Measurements from ENCODE around the gene PRDM12.

PRDM12 gene

DNA sequence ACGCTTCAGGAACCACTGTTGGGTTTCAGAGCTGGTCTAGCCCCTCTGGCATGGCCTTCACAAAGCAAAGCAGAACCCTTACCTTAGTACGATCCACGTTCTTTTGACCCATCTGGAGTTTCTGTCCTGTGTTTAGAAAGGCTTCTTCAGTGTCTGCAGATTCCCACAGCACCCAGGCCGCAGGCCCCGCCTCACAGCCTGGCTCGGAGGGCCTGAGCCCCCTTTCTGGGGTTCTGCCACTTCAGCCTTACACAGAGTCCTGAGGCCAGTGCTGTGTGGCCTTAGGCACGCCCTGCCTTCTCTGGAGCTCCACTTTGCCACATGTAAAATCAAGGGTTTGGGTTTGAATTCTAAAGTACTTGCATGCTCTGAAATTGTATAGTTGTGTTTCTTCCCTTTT, 31.6 kb upstream of the PRDM12 start:
- TF ChIP-seq, protein P1, sequence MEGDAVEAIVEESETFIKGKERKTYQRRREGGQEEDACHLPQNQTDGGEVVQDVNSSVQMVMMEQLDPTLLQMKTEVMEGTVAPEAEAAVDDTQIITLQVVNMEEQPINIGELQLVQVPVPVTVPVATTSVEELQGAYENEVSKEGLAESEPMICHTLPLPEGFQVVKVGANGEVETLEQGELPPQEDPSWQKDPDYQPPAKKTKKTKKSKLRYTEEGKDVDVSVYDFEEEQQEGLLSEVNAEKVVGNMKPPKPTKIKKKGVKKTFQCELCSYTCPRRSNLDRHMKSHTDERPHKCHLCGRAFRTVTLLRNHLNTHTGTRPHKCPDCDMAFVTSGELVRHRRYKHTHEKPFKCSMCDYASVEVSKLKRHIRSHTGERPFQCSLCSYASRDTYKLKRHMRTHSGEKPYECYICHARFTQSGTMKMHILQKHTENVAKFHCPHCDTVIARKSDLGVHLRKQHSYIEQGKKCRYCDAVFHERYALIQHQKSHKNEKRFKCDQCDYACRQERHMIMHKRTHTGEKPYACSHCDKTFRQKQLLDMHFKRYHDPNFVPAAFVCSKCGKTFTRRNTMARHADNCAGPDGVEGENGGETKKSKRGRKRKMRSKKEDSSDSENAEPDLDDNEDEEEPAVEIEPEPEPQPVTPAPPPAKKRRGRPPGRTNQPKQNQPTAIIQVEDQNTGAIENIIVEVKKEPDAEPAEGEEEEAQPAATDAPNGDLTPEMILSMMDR (IDR thresholded peaks at IDR 0.05), result no peak
- H3K4me3 ChIP-seq (ENCODE audit: low read depth, low read length), result no peak overlapping the region
- no peaks in the 10 kb centered on the region for H3K27me3 ChIP-seq (ENCODE audit: control insufficient read depth, insufficient read depth, low read length)
- H3K79me2 ChIP-seq, result no peaks in the 10 kb centered on the region
- no peaks in the 10 kb centered on the region for H3K36me3 ChIP-seq (ENCODE audit: control insufficient read depth, insufficient read depth, low read length)
- no peaks in the 10 kb centered on the region for H3K9me3 ChIP-seq (ENCODE audit: control insufficient read depth, low read length)
- no peak overlapping the region for H3K9ac ChIP-seq
- no peaks in the 10 kb centered on the region for H3K4me1 ChIP-seq
- no peak overlapping the region for H3K4me2 ChIP-seq (ENCODE audit: low read length)
- H3K27ac ChIP-seq, result no peak overlapping the region
- no peak overlapping the region for H2AFZ ChIP-seq

GRCh38 chr9:130633336-130634190, 30.8 kb upstream of the PRDM12 start:
- Histone ChIP-seq H3K9ac (no peak overlapping the region), H3K9me3 (ENCODE audit: control insufficient read depth, low read length) (no peaks in the 10 kb centered on the region), H2AFZ (no peak overlapping the region), H3K27me3 (ENCODE audit: control insufficient read depth, insufficient read depth, low read length) (no peaks in the 10 kb centered on the region), H3K36me3 (ENCODE audit: control insufficient read depth, insufficient read depth, low read length) (no peaks in the 10 kb centered on the region), H3K4me1 (no peaks in the 10 kb centered on the region), H3K79me2 (no peaks in the 10 kb centered on the region), H3K4me3 (ENCODE audit: low read depth, low read length) (no peak overlapping the region), H3K27ac (no peak overlapping the region), H3K4me2 (ENCODE audit: low read length) (no peak overlapping the region)
- TF ChIP-seq, protein P1 (IDR thresholded peaks at IDR 0.05), result no peak

- Histone ChIP-seq H3K4me1 (no peaks in the 10 kb centered on the region), H3K4me3 (ENCODE audit: low read depth, low read length) (no peak overlapping the region), H3K27me3 (ENCODE audit: control insufficient read depth, insufficient read depth, low read length) (no peaks in the 10 kb centered on the region), H3K36me3 (ENCODE audit: control insufficient read depth, insufficient read depth, low read length) (no peaks in the 10 kb centered on the region), H3K9me3 (ENCODE audit: control insufficient read depth, low read length) (no peaks in the 10 kb centered on the region), H3K27ac (no peak overlapping the region), H3K9ac (no peak overlapping the region), H3K4me2 (ENCODE audit: low read length) (no peak overlapping the region), H3K79me2 (no peaks in the 10 kb centered on the region), H2AFZ (no peak overlapping the region)
- TF ChIP-seq, protein P1 (IDR thresholded peaks at IDR 0.05), result no peak
These were observed 30.1 kb upstream of the PRDM12 start for GRCh38 chr9:130634191-130634768.

DNA sequence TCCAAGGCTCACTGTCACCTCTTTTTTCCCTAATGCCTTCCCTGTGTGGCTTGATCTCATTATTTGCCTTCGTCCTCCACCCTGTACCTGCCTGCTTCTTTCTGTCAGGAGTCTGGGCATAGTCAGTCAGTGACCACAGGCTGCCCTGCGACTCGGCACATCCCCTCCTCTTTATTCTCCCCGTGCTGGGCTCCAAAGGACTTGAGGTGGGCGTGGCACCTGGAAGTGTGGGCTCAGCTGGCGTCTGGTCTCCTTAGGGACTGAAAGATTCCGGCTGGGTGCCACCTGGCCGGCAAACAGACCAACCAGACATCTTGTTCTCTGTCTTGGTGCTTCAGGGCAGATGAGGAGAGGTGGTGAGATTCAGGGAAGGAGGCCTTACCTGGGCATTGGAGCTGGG, 29.6 kb upstream of the PRDM12 start:
- H3K4me2 ChIP-seq (ENCODE audit: low read length), result no peak overlapping the region
- H3K9ac ChIP-seq, result no peak overlapping the region
- H3K27me3 ChIP-seq (ENCODE audit: control insufficient read depth, insufficient read depth, low read length), result no peaks in the 10 kb centered on the region
- H3K4me1 ChIP-seq, result no peaks in the 10 kb centered on the region
- no peak overlapping the region for H3K4me3 ChIP-seq (ENCODE audit: low read depth, low read length)
- H3K27ac ChIP-seq, result no peak overlapping the region
- H3K36me3 ChIP-seq (ENCODE audit: control insufficient read depth, insufficient read depth, low read length), result no peaks in the 10 kb centered on the region
- TF ChIP-seq, protein P1 (IDR thresholded peaks at IDR 0.05), result no peak
- H3K9me3 ChIP-seq (ENCODE audit: control insufficient read depth, low read length), result no peaks in the 10 kb centered on the region
- no peak overlapping the region for H2AFZ ChIP-seq
- H3K79me2 ChIP-seq, result no peaks in the 10 kb centered on the region
